HG03442 (cell line): ENCODE data around the gene PRPF19.

ENCODE experiments used
- ATAC-seq: cut with Tn5 transposase; IDR thresholded peaks from one replicate; pipeline ENCODE4 v1.9.1; 2021; ENCODE audit warnings: mild to moderate bottlenecking, moderate library complexity; ENCODE audit not compliant: unreplicated experiment

PRPF19 gene

DNA sequence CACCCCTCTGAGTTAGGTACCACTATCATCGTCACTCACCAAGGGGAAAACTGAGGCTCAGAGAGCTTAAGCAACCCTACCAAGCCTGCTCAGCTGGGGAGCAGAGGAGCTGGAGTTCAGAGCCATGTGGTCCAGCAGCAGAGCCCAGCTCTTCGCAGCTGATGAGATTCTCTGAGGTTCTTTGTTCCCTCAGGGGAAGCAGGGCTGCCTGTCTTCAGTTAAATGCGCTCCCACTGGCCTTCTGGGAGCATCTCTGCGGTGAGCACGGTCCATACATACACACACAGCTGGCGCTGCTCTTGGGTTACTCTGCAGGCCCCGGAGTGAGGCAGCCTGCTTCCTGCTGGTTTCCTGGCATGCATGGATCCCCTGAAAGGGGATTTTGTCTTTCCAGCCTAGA is 45.4 kb downstream of the PRPF19 start:
- no peak for ATAC-seq

- no peak for ATAC-seq
These were observed 46.7 kb downstream of the PRPF19 start for GRCh38 chr11:60859616-60860250.

- ATAC-seq: no peak
These were observed 47.5 kb downstream of the PRPF19 start for GRCh38 chr11:60858731-60859464.

DNA sequence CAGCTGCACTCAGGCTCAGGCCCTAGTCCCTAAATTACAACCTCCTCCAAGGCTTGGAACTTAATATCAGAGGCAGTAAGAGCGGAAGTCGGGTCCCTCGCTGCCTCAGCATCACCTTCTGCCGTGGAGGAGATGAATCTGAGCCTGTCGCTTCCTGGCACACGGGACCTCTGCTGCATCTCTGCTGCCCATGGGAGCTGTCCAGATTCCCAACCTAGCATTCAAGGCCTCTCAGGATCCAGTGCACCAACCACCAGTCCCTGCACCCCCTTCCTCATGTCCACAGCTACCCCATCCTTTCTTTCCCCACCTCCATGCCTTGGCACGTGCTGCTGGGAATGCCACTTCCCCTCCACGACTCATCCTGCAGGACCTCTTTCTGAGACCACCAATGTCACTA is 48.1 kb downstream of the PRPF19 start:
- no peak for ATAC-seq

DNA sequence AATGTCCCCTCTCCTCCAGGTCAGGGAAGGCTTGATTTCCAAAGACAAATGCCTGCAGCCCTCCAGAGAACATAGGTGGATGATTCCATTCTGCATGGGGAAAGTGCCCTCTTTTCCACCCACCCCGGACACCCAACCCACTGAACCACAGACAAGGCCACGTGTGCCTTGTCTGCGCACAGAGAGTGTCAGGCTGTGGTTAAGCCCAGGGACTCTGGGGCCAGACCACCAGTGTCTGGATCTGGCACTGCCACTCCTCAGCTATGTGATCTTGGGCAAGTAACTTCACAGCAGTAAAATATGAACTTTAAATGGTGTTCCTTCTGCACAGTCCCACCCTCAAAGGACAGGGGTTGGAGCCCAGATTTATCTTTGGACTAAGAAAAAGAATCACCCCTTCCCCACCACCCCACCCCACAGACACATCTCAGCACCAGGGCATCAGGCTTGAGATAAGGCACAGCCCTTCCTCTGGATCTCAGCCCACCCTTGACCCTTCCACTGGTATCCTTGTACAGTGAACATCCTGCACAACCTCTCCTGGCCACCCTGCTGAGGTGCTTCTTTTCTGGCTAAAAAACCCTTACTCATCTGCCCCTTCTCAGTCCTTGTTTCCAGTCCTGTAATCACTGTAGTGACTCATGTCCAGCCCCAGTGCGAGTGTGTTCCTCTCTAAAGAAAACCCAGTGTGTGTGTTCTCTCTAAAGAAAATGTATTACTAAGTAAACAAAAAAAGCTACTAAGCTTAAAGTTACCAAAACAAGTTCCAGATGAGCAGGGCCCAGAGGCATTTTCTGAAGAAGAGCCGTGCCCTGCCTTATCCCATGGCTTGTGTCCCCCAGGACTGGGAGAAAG is 48.8 kb downstream of the PRPF19 start:
- ATAC-seq: no peak

GRCh38 chr11:60855726-60856633 is 50.4 kb downstream of the PRPF19 start, which contains the start of gene PTGDR2:
Gene PTGDR2 (minus strand): TSS chr11:60855950. CDS start chr11:60853722, 2,228 bp downstream.
- ATAC-seq: no peak

- ATAC-seq: no peak
These were observed 51.3 kb downstream of the PRPF19 start for GRCh38 chr11:60854847-60855725.

DNA sequence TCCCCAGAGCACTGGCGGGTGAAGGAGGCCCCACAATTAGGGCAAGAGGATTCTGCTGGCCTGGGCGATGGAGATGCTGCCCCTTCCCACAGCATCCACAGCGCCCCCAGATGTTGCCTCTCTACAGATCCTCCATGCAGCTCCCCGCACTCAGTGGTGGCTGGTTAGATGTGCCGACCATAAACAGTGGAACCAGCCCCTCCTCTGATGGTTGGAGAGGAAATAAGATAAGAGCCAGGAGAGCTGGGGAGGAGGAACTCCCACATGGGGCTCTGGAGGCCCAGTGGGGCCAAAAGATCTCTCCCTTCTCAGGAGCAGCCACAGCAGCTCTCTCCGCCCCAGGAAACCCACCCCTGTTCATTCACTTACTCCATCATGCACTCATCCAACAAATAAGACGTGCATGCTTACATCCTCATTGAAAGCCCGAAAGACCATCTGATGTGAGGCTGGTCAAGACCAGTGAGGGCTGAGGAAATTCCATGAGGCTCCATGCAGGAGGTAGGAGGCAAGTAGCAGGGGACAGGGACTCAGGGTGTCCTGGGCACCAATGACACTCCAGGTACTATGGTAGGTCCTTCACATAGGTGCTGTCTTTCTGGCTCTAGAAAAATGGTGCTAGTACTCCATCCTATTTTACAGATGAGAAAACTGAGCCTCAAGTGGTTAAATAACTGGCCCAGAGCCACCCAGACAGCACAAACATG is 52.1 kb downstream of the PRPF19 start:
- no peak for ATAC-seq

DNA sequence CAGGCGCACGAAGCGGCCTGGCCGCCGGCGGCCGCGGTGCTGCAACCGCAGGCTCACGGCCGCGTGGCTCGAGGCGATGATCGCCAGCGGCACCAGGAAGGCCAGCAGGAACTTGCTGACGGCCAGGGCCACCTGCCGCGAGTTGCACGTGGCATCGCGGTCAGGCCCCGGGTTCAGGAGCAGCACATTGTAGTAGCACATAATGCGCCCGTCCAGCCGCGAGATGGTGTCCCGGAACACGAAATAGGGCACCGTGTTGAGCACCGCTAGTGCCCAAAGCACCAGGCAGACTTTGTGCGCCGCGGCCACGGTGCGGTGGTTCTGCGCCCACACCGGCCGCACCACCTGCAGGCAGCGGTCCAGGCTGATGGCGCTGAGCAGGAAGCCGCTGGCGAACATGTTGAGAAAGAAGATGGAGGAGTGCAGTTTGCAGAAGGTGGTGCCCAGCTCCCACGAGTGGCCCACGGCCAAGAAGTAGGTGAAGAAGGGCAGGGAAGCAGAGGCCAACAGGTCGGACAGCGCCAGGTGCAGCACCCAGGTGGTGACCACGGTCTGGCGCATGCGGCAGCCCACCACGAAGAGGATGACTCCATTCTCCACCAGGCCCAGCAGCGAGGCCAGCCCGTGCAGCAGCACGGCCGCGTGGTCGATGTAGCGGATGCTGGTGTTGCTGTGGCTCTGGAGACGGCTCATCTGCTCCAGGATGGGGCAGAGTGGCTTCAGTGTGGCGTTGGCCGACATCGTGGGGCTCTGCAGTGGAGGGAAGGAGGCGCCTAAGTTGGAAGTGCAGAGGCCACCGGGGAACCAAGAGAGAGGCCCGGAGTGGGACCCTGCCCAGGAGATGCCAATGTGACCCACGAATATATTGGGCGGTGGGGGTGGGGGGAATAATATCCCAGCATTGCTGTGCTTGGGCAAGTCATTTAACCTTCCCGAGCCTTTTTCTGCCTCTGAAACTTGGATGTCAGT is 53.1 kb downstream of the PRPF19 start:
- ATAC-seq: no peak

DNA sequence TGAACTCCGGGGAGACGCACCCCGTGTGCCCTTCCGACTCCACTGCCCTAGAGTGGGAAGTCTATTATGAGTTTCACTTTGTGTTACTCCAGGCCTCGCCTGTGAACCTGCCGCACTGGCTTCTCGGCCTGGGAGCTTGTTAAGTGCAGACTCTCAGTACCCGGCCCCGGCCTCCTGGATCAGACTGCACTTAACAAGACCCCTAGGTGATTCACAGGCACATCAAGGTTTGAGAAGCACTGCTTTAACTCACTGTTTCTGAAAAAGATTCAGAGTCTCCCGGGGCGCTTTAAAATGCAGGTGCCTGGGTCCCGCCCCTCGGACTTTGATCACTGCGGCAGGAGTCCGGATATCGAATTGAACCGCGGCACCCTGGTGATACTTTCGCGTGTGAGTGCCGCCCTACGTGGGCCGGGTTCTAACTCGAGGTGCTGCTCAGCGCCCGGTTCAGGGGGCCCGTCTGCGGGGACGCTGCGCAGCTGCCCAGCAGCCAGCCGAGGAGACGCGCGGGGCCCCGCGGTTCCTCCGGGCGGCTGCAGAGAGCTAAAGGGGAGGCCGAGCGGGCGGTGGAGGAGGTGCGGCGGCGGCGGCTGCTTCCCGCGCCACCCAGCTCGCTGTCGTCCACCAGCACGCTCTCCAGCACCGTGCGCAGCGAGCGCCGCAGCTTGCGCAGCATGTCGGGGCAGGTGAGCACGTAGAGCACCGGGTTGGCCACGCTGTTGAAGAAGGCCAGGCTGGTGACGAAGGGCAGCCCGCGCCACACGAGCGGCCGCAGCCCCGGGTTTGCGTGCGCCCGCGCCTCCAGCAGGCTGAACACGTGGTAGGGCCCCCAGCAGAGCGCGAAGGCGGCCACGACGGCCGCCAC is 54.0 kb downstream of the PRPF19 start:
- no peak for ATAC-seq

DNA sequence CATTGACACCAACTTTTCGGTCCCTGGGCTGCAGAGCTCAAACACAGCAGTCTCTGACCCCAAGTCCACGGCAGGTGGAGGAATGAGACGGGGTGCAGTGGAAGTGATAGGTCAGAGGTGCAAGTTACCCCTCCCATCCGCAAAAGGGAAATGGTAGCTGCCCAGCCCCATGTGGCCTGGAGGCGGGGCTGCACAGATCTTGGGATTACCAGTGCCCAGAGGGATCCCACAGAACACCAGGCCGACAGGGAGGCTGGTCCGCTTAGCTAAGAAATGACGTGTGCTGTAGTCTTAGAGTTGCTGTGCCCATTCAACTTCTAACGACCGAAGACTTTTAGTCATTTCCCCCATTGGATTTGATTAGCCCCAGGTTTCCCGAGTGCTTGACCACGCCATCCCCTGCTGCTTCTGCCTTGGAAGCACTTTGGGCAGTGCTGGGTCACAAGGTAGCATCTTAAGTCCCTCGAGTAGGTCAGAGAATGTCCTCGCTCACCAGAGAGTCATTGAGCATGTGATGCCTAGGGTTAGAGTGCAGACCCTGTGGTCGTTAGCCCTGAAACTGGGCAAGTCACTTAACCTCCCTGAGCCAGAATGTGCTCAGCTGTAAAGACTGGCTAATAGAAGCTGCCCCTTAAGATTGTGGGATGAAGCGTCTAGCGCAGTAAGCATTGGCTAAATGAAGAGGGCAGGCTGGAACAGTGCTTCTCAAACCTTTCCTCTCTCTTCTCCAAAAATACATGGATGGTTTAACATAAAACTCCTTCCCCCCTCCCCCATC is 54.9 kb downstream of the PRPF19 start:
- ATAC-seq: no peak

DNA sequence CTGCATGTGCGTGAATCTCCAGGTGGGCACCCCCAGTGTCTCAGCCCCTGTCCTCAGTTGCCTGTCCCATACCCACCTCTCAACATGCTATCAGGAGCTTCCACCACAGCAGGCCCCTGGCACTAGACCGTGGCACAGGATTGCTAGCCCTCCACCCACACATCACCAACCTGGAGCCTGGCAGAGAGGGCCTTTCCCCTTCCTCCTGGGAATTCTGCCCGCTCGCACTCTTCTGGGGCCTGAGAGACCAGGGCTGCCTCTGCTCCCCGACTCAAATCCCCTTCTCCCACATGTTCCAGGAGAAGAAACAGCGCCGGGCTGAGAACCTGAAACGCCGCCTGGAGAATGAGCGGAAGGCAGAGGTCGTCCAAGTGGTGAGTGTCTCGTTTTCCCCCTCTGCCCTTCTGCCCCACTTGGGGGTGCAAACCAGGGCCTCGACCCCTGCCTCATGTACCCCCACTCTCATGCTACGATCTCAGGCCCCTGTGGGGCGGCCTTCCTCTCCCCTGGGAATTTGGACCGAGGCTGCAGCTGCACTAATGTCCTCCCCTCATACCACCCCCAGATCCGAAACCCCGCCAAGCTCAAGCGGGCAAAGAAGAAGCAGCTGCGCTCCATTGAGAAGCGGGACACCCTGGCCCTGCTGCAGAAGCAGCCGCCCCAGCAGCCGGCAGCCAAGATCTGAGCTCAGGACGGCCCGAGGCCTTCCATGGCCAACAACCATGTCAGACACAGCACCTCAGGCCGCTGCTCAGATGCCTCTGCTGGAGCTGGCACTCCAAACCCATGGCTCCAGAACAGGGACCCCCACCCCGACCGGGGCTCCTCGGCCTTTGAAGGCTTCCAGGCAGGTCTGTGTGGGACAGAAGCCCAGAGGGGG is 56.5 kb downstream of the PRPF19 start:
- ATAC-seq: no peak

- no peak for ATAC-seq
These were observed 57.7 kb downstream of the PRPF19 start for GRCh38 chr11:60848714-60849151.

DNA sequence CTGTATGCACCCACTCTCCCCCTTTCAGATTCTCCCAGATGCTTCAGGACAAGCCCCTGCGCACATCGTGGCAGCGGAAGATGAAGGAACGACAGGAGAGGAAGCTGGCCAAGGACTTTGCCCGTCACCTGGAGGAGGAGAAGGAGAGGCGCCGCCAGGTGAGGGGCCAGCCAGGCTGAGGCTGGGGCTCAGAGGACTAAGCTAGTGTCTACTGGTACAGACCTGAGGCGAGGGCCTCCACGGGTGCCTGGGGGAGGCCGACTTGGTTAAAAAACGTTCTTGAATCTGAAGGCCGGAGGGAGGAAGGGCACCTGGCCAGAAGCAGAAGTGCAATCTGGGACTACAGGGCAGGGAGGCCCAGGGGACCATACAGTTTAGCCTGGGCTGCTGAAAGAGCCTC is 58.5 kb downstream of the PRPF19 start:
- no peak for ATAC-seq

- no peak for ATAC-seq
These were observed 59.1 kb downstream of the PRPF19 start for GRCh38 chr11:60847281-60847680.
